Motor neuron (in vitro differentiated cells): Measurements from ENCODE around the gene GRHPR. TPM values are rescaled to one million over a fixed set of nuclear protein-coding genes. Genes with fewer than 3 reads are reported as not detected.

Experiments
- ATAC-seq, 8 experiments: fragments of 200-7000 bp; cut with Tn5 transposase; replicated peaks in 6 of 8; 2 replicates each; pipeline ENCODE4 v1.8.0; 2021; ENCODE audit warnings: mild to moderate bottlenecking in 8 of 8, moderate library complexity in 8 of 8
- H3K27ac ChIP-seq, 2 donors: fragments of 250-450 bp; sonication (Bioruptor Pico); 2 replicates each; pipeline ENCODE4 v1.9.0; 2021; ENCODE audit warnings: antibody characterized with exemption in 2 of 2, mild to moderate bottlenecking in 2 of 2, moderate library complexity in 1 of 2
- H3K4me1 ChIP-seq, 2 donors: fragments of 250-450 bp; sonication (Bioruptor Pico); replicated peaks in 1 of 2; 2 replicates each; pipeline ENCODE4 v1.6.1; 2021; ENCODE audit warnings: antibody characterized with exemption in 2 of 2, mild to moderate bottlenecking in 2 of 2, moderate library complexity in 1 of 2
- H3K4me3 ChIP-seq, 5 donors: fragments of 250-450 bp; sonication (Bioruptor Pico); 2 replicates each; pipeline ENCODE4 v1.9.0; 2021; ENCODE audit warnings: antibody characterized with exemption in 5 of 5, mild to moderate bottlenecking in 5 of 5, moderate library complexity in 4 of 5
- WGBS, 10 experiments: fragments of 450-650 bp; shearing (Covaris generic); methylation state at CpG; one replicate each; pipeline ENCODE4 v1.0.0; 2022; 5-methylcytosine and 5-hydroxymethylcytosine counted together
- in situ Hi-C, 9 experiments: fragments of 400-800 bp; cut with MboI; loops; one replicate each; pipeline ENCODE4 v1.15.0; 2021; ENCODE audit warnings: low sequenced_read_pairs in 9 of 9, low pct_unique_long_range_greater_than_20kb in 2 of 9; ENCODE audit not compliant: unreplicated experiment in 9 of 9
- total RNA-seq, 8 experiments: library from RNA; unstranded; fragments of 300-600 nt; gene quantifications; 2 replicates each; pipeline versions ENCODE4 v1.2.3 to v1.2.4, GENCODE V29; 2022

Gene GRHPR
- 100 to 1,000 TPM in 5 of 8 experiments, 10 to 100 TPM in 3; 69.7 to 150 (median 102) TPM for total RNA-seq

DNA sequence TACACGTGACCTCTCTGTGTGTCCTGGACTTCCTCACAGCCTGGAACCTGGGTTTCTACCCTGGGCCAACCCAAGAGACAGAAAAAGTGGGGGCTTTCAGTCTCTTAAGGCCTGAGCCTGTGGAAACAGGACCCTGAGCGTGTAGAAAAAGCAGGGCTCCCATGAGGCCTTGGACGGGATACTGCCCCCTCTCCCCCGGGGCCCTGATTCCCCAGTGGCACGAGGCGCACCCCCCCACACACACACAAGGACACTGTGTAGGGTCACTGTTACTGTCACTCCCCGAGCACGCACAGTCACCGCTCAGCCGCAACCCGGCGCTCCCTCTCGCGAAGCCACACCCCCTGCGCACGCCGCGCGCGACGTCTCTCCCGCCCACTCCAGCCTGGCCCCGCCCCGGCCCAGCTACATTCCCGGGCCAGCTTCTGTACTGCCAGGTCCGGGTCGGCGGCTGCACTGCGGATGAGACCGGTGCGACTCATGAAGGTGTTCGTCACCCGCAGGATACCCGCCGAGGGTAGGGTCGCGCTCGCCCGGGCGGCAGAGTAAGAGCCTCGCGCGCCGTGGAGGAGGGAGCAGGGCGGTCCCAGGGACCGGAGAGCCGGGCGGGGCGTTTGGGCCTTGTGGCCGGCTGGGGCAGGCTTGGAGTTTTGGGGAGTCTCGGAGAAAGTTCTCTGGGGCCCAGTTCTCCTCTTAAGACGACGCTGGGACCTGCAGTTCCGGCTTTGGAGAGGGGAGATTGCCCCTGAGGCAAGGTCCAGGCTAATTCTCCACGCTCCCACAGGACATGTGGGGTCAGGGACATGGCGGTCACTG, at the start of gene GRHPR:
Gene GRHPR, plus strand, starts transcription at position 408 of the 816 bp plus-strand sequence. Its CDS starts 55 bp downstream, at position 463.
- in situ Hi-C loops, result no loop called here
- H3K27ac ChIP-seq, result peak within 1 kb of the TSS; percentile 74 to 81
- ATAC-seq, result peak; percentile 95 to 98 (median 96)
- 0% methylated on average over 1 to 14 of the region's 56 CpGs; no CpG with 5 or more reads in 3 of the 10 experiments for WGBS, 10 experiments
- peak within 1 kb of the TSS; percentile 58 to 91 (median 76) for H3K4me3 ChIP-seq
- H3K4me1 ChIP-seq, result peaks cover 17 to 19% of the 10 kb centered on the region in 2 donors

DNA sequence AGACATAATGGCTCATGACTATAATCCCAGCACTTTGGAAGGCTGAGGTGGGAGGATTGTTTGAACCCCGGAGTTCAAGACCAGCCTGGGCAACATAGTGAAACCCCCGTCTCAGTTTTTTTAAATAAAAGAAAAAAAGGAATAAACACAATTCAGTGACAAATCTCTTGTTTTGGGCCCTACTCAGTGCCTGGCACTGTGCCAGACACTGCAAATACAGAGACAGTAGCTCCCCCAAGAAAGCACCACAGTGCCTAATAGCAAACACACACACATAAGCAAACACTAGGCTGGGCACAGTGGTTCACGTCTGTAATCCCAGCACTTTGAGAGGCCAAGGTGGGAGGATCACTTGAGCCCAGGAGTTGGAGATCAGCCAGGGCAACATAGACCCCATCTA, 49.7 kb upstream of the GRHPR start:
- no peaks in the 10 kb centered on the region for H3K4me1 ChIP-seq
- no peak for ATAC-seq
- 50 to 100% (median 100%) methylated on average over 1 to 3 of the region's 3 CpGs; no CpG with 5 or more reads in 2 of the 10 experiments for WGBS, 10 experiments
- in situ Hi-C loops, result no loop called here
- no peak overlapping the region for H3K27ac ChIP-seq
- no peak overlapping the region for H3K4me3 ChIP-seq

DNA sequence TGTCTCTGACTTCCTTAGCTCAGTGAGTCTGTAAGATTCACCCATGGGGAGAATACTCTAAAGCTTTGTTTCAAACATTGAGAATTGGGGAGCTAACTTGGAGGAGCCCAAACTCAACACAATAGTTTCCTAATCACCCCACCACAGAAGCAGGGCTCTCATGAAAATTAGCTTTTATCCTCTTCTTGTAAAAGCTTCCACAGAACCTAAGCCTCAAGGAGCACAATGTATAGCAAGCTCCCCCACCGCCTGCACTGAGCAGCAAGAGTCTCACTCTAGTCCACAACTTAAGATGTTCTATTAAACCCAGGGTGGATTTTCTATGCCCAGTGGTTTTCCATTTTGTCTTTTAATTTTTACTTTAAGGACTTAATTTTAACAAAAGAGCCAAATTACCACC, 48.9 kb upstream of the GRHPR start:
- Histone ChIP-seq H3K4me3 (no peak overlapping the region), H3K4me1 (no peaks in the 10 kb centered on the region), H3K27ac (no peak overlapping the region)
- ATAC-seq, result no peak
- in situ Hi-C loops, result no loop called here
- WGBS, 10 experiments, result 43 to 100% (median 84%) methylated on average over 1 of the region's 1 CpG; no CpG with 5 or more reads in 2 of the 10 experiments

DNA sequence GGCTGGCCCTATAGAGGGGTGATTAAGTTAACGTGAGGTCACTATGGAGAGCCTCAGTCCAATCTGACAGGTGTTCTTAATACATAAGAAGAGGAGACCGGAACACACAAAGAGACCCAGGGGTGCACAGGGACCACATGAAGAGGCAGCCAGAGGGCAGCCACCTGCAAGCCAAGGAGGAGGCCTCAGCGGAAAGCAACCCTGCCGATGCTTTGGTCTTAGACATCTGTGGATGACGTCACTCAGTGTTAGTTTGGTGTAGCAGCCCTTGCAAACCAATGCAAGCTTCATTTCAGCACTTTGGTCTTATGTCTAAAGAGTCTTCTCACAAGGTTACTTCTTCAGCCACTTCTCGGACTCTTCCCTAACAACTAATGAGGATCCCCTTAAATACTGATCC, 47.6 kb upstream of the GRHPR start:
- no peak overlapping the region for H3K27ac ChIP-seq
- ATAC-seq, result no peak
- no peak overlapping the region for H3K4me3 ChIP-seq
- in situ Hi-C loops, result no loop called here
- 33 to 100% (median 78%) methylated on average over 1 to 6 of the region's 6 CpGs for whole genome bisulfite sequencing, 10 experiments
- H3K4me1 ChIP-seq, result no peaks in the 10 kb centered on the region

DNA sequence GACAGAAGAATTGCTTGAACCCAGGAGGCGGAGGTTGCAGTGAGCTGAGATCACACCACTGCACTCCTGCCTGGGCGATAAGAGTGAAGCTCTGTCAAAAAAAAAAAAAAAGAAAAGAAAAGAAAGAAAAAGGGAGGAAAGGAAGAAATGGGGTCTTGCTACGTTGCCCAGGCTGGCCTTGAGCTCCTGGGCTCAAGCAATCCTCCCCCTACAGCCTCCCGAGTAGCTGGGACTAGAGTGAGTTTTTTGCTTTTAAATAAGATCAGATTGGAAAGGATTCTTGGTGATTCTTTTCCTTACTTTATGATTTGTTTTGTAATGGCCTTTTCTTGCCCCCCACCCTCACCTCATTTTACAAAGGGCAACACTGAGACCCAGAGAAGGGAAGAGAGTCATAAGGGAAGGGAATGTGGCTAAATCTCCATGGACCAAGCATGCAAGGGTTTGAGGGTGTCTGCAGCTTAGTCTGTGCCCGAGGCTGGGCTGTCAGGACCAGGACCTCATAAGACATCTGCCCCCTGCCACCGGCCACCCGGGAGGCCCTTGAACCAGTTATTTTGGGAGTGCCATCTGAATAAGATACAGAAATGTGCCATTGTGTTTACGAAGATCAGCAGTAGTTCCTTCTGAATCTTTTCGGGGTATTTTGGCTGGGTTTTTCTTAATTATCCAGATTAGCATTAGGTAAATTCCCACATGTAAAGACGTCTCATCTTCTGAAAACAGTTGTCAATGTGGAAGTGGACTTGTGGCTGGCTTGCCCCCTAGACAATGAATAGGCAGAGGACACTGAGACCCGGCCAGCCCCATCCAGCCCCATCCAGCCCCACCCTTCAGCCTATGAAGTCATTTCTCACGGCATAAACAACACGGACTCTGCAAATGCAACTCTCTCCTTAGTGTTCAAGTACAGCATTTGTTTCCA, 44.5 kb upstream of the GRHPR start:
- in situ Hi-C loops, result no loop called here
- WGBS, 10 experiments, result 33 to 100% (median 82%) methylated on average over 1 to 8 of the region's 13 CpGs
- Histone ChIP-seq H3K4me3 (no peak overlapping the region), H3K27ac (no peak overlapping the region), H3K4me1 (no peaks in the 10 kb centered on the region)
- peak in 1 of 8 experiments; percentile 59 for ATAC-seq

DNA sequence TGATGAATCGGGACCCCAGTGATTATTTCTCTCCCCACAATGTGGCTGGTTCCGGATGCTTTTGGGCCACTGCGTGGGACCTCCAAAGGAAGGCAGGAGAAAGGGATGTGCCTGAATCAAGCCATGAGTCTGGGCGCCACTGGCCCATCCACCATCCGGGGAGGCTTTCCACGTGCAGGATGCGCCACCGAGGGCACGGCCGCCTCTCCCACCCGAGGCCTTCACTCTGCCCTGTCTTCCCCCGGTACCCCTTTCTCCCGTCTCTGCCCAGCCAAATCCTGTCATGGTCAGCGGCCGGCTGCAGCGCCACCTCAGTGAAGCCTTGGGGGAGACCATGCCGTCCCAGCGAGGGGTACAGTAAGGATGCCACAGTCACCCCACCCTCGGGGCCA, 43.9 kb upstream of the GRHPR start:
- ATAC-seq, result no peak
- Histone ChIP-seq H3K4me3 (no peak overlapping the region), H3K27ac (no peak overlapping the region), H3K4me1 (no peaks in the 10 kb centered on the region)
- 38 to 95% (median 70%) methylated on average over 4 to 11 of the region's 19 CpGs; no CpG with 5 or more reads in 6 of the 10 experiments for WGBS, 10 experiments
- in situ Hi-C loops, result no loop called here

DNA sequence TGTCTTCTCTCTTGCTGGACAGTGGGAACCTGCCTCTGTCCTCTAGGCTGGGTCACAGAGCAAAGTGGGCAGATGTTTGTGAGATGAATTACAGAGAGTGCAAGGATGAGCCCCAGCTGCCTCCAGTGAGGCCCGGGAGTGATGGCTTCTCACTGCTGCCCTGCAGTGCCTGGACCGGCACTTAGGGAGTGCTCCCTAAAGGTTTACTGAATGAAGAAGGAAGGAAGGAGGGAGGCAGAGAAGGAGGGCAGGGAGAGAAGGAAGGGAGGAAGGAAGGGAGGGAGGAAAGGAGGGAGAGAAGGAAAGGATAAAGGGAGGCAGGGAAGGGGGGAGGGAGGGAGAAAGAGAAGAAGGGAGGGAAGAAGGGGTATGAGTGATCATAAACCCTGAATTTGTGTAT, 42.7 kb upstream of the GRHPR start:
- in situ Hi-C loops, result no loop called here
- WGBS, 10 experiments, result 20 to 40% (median 40%) methylated on average over 1 of the region's 2 CpGs; no CpG with 5 or more reads in 7 of the 10 experiments
- Histone ChIP-seq H3K4me1 (no peaks in the 10 kb centered on the region), H3K27ac (no peak overlapping the region), H3K4me3 (no peak overlapping the region)
- ATAC-seq, result no peak

DNA sequence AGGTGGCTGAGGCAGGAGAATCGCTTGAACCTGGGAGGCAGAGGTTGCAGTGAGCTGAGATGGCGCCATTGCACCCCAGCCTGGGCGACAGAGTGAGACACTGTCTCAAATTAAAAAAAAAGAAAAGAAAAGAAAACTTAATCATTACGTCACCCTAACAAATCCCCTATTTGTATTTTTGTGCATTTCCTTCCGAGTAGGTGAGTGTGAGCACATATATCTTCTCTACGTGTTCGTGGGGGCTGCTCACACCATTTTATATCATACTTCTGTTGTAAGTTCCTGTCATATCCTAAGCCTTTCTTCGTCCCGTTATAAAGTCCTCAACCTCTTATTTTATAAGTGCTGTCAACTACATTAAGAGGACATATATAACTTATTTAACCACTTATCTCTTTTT, 41.9 kb upstream of the GRHPR start:
- 66 to 90% (median 84%) methylated on average over 4 to 9 of the region's 9 CpGs for WGBS, 10 experiments
- no peaks in the 10 kb centered on the region for H3K4me1 ChIP-seq
- no peak overlapping the region for H3K27ac ChIP-seq
- in situ Hi-C loops, result no loop called here
- no peak for ATAC-seq
- no peak overlapping the region for H3K4me3 ChIP-seq

DNA sequence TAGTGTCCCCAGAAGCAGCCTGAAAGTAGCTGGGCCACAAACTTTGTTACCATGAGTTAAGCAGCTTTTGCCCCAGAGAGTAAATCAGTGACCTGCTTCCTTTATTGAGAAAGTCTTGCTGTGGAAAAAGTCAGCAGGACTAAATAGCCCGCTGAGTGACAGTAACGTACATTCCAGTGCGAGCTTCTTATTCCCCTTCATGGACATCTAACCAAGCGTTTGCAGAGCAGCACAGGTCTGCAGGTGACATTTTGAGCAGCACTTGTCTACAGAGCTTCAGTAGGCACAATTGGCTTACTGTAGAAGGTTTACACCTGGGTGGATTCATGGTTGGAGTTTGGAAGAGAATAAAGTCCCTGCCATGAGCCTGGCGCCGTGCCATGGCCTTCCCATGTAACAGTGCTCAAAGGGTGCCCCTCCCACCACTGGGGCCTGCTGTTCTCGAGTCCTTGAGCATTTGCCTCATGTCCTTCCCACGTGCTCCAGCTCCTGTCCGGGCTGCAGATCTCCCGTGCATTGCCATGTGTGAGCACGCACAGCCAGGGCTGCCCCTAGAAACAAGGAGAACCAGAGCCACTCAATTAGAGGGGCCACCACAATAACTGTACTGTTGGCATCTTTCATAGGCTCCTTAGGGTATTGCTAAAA, 41.3 kb upstream of the GRHPR start:
- Histone ChIP-seq H3K4me1 (no peaks in the 10 kb centered on the region), H3K27ac (no peak overlapping the region), H3K4me3 (no peak overlapping the region)
- WGBS, 10 experiments, result 41 to 100% (median 76%) methylated on average over 1 to 7 of the region's 11 CpGs; no CpG with 5 or more reads in 1 of the 10 experiments
- in situ Hi-C loops, result no loop called here
- no peak for ATAC-seq

DNA sequence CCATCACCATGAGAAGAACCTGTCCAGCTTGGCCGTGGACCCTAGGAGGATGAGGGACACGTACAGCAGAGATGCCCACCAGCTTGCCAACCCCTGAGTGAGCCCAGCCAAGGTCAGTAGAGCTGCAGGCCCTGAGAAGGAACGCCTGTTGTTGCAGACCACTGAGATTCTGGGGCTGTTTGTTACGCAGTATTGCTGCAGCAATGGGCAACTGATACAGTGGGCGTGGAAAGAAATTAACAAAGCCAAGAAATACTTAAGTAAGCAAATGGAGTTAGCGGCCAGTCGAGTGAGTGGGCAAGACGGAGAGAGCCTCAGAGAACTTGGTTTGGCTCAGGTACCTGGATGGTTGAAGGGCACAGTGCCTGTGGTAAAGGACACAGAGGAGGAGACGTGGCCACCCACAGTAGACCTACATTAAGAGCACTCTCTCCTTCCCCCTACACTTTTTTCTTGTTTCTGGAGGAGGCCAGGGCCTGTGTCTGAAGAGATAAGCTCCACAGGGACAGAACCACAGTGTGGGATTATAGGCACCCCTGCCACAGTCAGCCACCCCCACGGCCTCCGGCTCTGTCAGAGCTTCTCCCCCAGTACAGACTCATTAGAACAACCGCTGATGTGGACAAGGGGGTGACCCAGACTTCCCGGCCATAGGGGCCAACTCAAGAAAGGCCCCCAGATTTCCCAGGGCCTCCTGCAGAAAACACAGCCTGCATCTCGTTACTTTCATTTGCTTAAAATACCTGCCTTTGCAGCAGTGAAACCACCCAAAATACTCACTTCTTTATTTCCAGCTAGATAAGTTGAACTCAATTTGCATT, 40.1 kb upstream of the GRHPR start:
- in situ Hi-C loops, result no loop called here
- Histone ChIP-seq H3K4me3 (no peak overlapping the region), H3K4me1 (no peaks in the 10 kb centered on the region), H3K27ac (no peak overlapping the region)
- no peak for ATAC-seq
- WGBS, 10 experiments, result 53 to 100% (median 71%) methylated on average over 2 to 11 of the region's 14 CpGs; no CpG with 5 or more reads in 2 of the 10 experiments

DNA sequence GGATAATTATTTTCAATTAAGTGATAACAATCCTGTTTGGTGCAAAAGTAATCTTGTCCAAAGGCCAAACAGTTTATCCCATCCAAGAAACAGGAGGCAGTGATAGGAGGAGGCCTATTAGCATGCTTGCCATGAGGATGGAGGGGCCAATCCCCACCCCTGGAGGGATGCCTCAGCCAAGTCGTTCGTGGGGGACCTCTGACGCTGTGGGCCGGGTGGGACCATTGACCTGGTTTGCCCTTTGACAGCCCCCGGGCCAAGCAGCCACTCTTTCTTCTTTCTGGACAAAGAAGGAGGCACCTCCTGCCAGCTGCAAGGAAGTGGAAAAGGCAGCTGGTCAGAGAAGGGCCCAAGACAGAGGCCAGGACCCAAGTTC, 39.5 kb upstream of the GRHPR start:
- WGBS, 10 experiments, result 20 to 43% (median 30%) methylated on average over 1 to 4 of the region's 5 CpGs; no CpG with 5 or more reads in 7 of the 10 experiments
- Histone ChIP-seq H3K4me3 (no peak overlapping the region), H3K27ac (no peak overlapping the region), H3K4me1 (no peaks in the 10 kb centered on the region)
- no peak for ATAC-seq
- in situ Hi-C loops, result no loop called here

DNA sequence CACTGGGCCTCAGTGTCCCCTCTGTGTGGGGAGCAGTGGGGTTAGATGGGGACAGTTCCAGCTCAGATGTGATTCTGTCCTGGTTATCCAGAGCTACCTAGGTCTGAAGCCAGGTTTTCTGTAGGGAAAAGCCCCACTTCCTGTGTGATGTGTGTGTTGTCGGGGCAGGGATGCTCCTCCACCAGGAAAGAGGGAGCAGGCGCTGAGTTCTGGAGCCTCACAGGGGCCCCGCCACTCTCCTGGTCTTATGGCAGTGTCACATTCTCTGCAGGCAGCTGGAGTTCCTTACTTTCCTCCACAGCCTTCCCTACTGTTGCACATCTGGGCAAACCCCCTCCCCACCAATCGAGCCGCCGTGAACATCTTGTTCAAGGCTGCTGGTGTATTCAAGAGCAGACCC, 39.1 kb upstream of the GRHPR start:
- in situ Hi-C loops, result no loop called here
- Histone ChIP-seq H3K4me1 (no peaks in the 10 kb centered on the region), H3K27ac (no peak overlapping the region), H3K4me3 (no peak overlapping the region)
- no peak for ATAC-seq
- 53 to 90% (median 76%) methylated on average over 2 to 5 of the region's 6 CpGs; no CpG with 5 or more reads in 6 of the 10 experiments for WGBS, 10 experiments
